Epithelial cell of proximal tubule (primary cell): ENCODE measurements around the gene VPS45. TPM values are rescaled to one million over a fixed set of nuclear protein-coding genes. Genes with fewer than 3 reads are reported as not detected.

Experiments
- DNase-seq: peaks from one replicate; pipeline ENCODE4 v3.0.0-alpha.2; 2011; ENCODE audit warnings: low read depth
- H3K4me3 ChIP-seq: 2 replicates; pipeline ENCODE4 v1.5.1; 2011; ENCODE audit warnings: low read depth, mild to moderate bottlenecking, low read length
- total RNA-seq: library from RNA; depleted of rRNA; stranded (reverse); fragments of >200 nt; gene quantifications from 2 replicates; pipeline ENCODE4 v1.2.3, GENCODE V29; 2015
- TF ChIP-seq, protein P1 (sequence below): conservative IDR thresholded peaks from 2 replicates; pipeline ENCODE4 v1.5.1; 2012; ENCODE audit warnings: low read depth, mild to moderate bottlenecking, low read length

Gene VPS45, protein sequence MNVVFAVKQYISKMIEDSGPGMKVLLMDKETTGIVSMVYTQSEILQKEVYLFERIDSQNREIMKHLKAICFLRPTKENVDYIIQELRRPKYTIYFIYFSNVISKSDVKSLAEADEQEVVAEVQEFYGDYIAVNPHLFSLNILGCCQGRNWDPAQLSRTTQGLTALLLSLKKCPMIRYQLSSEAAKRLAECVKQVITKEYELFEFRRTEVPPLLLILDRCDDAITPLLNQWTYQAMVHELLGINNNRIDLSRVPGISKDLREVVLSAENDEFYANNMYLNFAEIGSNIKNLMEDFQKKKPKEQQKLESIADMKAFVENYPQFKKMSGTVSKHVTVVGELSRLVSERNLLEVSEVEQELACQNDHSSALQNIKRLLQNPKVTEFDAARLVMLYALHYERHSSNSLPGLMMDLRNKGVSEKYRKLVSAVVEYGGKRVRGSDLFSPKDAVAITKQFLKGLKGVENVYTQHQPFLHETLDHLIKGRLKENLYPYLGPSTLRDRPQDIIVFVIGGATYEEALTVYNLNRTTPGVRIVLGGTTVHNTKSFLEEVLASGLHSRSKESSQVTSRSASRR
- 12.5 and 26.9 TPM in 2 replicates for total RNA-seq

DNA sequence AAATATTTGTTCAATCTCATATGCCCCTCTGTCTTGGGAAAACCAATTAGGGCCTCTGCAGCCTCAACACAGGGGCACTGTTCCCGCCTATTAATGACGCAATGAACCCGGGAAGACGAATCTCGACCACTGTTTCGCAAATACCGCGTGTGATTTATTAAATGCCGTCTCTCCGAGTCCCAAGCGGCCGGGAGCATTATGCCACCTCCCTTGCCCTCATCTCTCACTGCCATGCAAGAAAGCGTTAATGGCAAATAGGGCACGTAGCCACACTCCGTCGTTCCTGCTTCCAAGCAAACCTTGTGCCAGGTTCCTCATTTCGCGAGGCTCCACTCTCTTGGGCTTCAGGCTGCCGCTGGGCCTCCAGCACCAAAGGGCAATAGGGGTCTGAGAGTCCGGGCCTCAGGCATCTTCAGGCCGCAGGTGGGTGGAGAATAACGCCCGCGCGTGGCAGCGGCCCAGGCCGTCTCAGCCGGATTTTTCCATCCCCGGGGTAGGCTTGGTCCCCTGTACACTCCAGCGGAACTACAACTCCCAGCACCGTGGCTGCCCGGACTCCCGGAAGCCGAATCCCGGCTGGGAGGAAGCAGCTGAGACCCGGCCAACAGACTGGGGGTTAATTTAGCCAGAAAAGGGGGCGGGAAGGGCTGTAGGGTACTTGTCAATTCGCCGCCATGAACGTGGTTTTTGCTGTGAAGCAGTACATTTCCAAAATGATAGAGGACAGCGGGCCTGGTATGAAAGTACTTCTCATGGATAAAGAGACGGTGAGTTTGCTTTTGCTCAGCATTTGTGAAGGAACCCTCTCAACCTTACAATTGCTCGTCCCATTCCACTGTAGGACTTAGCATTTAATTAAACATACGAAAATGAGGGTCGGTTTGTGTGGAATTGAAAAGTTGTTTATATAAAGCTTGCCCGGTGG lies at the start of gene VPS45:
TSS of gene VPS45 (plus strand) at position 593 of the 925 bp plus-strand sequence. CDS start at position 675, 82 bp downstream.
- peak within 1 kb of the TSS; percentile 63 for H3K4me3 ChIP-seq
- DNase-seq: peak; percentile 49
- TF ChIP-seq, protein P1, sequence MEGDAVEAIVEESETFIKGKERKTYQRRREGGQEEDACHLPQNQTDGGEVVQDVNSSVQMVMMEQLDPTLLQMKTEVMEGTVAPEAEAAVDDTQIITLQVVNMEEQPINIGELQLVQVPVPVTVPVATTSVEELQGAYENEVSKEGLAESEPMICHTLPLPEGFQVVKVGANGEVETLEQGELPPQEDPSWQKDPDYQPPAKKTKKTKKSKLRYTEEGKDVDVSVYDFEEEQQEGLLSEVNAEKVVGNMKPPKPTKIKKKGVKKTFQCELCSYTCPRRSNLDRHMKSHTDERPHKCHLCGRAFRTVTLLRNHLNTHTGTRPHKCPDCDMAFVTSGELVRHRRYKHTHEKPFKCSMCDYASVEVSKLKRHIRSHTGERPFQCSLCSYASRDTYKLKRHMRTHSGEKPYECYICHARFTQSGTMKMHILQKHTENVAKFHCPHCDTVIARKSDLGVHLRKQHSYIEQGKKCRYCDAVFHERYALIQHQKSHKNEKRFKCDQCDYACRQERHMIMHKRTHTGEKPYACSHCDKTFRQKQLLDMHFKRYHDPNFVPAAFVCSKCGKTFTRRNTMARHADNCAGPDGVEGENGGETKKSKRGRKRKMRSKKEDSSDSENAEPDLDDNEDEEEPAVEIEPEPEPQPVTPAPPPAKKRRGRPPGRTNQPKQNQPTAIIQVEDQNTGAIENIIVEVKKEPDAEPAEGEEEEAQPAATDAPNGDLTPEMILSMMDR: peak; percentile 44

DNA sequence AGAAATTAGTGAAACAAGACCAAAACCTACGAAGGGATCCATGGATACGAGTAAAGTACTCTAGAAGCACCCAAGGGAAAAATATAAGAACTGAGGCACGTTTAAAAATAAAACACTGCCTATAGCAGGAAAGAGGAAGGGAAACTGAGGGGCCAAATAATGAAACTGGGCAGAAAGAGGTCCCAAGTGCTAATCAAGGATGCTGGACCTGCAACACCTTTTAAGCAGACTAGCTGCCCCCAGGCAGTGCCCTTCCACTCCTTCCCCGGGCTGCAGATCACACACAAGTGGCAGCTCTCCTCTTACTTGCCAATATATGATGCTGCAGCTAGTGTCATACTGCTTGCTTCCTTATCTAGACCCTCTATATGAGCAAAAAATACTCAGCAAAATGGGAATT lies 49.4 kb upstream of the VPS45 start:
- DNase-seq: no peak
- TF ChIP-seq, protein P1: no peak
- H3K4me3 ChIP-seq: no peak overlapping the region

DNA sequence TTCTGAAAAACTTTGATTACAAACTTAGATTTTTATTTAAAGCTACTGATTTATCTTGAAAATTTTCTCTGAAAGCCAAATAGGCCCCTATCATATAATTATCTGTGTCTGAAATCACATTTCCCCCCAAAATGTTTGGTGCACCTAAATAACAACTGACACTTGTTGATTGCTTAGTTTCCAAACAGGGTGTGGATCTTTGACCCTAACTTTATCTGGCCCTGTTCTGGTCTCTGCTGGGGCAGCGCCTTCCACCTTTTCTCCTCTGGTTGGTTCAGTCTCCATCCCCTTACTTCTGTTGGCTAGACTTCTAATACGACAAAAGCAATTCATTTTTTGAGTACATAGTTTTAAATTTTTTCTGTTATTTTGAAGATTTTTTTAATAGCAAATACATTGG lies 46.9 kb upstream of the VPS45 start:
- no peak for DNase-seq
- TF ChIP-seq, protein P1: no peak
- no peak overlapping the region for H3K4me3 ChIP-seq

DNA sequence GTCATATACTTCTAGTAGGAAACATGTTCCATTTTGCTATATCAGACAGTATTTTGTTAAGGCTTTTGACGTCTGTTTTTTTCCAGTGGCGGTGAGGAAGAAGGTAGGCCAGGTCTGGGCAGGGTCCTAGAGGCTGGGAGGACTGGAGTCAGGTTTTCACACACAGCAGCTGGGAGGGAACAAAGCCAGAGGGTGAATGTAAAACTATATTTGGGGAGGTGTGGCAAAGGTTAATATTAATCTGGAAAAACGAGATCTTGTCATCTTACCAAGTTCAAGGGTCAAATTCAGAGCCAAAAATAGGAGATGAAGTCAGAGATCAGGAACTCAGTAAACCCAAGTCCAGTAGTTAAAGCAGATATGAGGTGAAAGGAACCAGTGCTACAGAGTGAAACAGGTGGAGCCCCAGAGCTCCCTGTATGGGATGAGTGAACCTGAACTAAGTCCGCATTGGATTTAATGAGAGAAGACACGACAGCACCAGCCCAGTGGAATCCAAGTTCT lies 46.3 kb upstream of the VPS45 start:
- H3K4me3 ChIP-seq: no peak overlapping the region
- TF ChIP-seq, protein P1: no peak
- peak; percentile 78 for DNase-seq

DNA sequence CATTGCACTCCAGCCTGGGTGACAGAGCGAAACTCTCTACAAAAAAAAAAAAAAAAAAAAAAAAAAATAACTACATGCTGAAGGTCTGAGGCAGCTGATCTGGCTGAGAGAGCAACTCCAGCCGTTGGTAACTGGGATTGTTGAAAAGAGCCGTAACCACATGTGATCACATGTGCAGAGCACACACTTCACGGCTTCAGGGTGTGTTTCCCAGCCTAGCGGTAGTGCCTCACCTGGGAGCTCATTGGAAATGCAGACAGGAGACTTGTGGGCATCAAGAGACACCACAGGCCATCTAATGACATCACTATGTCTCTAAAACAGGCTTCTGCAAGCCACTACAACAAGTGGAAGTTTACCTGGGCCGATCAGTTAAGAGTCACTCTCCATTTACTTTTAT lies 45.2 kb upstream of the VPS45 start:
- TF ChIP-seq, protein P1: no peak
- no peak overlapping the region for H3K4me3 ChIP-seq
- no peak for DNase-seq

DNA sequence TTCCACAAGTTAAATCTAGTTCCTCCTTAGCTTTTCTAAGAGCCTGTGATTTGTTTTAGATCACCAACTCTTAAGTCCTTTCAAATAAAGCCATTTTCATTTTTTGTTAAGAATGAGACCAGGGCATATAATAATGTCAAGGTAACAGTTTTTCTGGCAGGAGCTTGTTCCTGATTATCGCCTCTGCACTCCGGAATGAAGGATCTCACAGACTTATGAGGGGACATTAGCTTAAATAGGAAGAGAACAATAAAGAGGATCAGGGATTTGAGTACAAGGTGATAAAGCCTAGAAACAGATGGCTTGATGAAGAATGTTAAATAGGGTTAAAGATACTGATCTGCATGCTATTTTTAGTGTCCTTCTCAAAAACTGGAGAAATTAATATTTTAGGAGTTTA lies 43.4 kb upstream of the VPS45 start:
- TF ChIP-seq, protein P1: no peak
- DNase-seq: no peak
- H3K4me3 ChIP-seq: no peak overlapping the region
